Measurements from ENCODE around the gene CCDC178.
"Not testable (repeated sequence)": the region's sequence is repeated elsewhere in the genome, so short reads cannot be mapped to it uniquely, and the experiment has no call there.

The CCDC178 gene

DNA sequence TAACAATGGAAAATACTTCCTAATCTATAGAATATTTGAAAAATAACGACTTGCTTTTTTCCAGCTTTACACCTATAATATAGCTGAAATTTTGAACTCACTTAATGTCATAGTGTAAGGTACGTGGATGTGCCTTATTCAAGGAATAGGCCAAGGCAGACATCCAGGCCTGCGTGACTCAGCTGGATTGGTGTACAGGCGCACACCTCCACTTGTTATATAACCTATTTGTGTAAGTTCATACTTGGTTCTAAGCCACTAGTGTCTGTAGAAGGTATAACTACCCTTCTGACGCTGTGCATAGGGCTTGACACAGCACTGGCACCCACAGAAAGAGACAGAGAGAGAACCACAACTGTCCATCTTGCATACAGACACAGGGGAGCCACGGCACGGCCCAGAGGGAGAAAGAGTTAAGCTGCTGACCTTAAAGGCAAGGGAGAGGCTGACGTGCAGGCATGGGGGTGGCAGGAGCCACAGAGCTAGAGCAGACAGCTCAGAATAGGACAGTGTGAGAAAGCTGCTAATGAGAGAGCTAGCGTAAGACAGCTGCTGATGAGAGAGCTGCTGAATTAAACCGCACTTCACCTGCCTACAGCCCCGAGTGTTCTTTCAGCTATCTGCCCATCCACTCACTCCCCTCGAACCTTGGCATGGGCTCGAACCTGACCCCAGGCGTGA, 16.1 kb downstream of the CCDC178 start:
- no peak for TF ChIP-seq ZNF274 (IDR thresholded peaks at IDR 0.05; ENCODE audit: low read depth, low read length)
- no peak overlapping the region for H3K4me3 ChIP-seq (ENCODE audit: low read length)

DNA sequence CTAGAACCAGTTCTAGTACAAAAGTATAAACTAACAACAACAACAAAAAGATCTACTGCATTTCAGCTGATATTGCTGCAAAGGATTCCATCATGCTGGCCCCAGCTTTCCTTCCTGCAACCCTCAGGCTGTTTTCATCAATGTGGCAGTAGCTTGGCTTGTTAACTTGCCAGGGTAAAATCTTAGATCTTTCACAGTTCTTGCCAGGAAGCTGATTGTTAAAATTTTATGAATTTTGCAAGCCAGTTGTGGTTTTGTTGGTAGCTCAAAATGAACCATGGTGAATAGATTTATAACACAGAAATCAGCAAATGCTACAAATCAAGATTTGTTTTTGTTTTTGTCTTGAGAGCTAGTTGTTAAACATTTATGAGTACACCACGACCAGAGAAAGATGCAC, 19.3 kb downstream of the CCDC178 start:
- H3K4me3 ChIP-seq (ENCODE audit: low read length): no peak overlapping the region
- TF ChIP-seq ZNF274 (IDR thresholded peaks at IDR 0.05; ENCODE audit: low read depth, low read length): no peak

DNA sequence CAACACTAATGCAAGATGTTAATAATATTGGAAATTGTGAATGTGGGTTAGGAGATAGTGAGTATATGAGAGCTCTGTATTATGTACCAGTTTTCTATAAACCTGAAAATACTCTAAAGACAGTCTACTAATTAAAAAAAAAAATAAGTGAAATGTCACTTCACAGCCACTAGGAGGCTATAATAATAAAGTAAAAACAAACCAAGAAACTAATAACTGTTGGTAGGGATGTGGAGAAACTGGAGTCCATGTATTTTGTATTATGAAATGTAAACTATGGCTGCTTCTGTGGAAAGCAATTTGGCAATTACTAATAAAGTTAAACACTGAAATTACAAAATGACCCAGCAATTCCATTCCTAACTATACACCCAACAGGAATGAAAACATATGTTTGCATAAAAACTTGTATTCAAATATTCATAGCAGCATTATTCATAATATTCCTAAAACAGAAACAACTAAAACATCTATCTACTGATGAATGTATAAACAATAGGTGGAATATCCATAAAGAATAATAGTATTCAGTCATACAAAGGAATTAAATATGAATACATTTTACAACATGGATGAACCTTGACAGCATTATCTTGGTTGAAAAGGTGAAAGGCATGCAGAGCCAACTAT, 36.2 kb downstream of the CCDC178 start:
- no peak overlapping the region for H3K4me3 ChIP-seq (ENCODE audit: low read length)
- TF ChIP-seq ZNF274 (IDR thresholded peaks at IDR 0.05; ENCODE audit: low read depth, low read length): no peak

DNA sequence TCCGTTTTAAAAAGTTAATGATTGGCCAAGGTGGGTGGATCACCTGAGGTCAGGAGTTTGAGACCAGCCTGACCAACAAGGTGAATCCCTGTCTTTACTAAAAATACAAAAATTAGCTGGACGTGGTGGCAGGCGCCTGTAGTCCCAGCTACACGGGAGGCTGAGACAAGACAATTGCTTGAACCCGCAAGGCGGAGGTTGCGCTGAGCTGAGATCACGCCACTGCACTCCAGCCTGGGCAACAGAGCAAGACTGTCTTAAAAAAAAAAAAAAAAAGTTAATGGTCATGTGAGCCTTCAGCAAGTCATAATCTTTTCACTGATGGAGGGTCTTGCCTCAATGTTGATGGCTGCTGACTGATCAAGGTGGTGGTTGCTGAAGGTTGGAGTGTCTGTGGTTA, 41.6 kb downstream of the CCDC178 start:
- not testable (repeated sequence) for H3K4me3 ChIP-seq (ENCODE audit: low read length)

DNA sequence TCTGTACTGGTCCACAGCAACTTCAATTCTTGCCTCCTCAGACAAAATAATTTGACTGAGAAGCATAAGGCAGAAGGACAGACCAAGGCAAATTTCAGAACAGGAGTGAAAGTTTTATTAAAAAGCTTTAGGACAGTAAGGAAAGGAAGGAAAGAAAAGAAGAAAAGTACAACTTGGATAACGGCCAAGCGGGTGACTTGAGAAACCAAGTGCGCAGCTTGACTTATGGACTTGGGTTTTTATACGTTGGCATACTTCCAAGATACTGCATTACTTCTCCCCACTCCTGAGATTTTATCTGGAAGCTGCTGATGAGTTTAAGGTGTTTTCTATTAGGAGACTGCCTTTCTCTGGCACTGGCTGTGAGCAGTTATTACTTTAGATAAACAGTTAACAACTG, 64.7 kb downstream of the CCDC178 start:
- TF ChIP-seq ZNF274 (IDR thresholded peaks at IDR 0.05; ENCODE audit: low read depth, low read length): no peak
- no peak overlapping the region for H3K4me3 ChIP-seq (ENCODE audit: low read length)

DNA sequence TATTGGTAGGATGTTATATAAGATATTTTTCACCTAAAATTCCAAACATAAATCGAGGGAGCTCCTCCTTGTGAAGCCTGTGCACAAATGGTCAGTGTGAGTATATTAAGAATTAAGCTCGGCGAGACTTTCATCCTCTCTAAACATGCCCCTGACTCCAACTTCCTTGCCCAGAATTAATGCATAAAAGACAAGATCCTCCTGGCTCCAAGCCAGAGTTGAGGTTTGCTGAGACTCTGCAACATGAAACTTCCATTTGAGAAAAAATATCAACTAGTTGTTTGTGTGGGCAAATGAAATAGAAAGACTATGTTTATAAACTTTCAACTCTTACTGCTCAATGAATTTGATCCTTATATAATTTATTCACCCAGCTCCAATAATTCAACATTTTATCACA, 68.1 kb downstream of the CCDC178 start:
- TF ChIP-seq ZNF274 (IDR thresholded peaks at IDR 0.05; ENCODE audit: low read depth, low read length): no peak
- no peak overlapping the region for H3K4me3 ChIP-seq (ENCODE audit: low read length)

DNA sequence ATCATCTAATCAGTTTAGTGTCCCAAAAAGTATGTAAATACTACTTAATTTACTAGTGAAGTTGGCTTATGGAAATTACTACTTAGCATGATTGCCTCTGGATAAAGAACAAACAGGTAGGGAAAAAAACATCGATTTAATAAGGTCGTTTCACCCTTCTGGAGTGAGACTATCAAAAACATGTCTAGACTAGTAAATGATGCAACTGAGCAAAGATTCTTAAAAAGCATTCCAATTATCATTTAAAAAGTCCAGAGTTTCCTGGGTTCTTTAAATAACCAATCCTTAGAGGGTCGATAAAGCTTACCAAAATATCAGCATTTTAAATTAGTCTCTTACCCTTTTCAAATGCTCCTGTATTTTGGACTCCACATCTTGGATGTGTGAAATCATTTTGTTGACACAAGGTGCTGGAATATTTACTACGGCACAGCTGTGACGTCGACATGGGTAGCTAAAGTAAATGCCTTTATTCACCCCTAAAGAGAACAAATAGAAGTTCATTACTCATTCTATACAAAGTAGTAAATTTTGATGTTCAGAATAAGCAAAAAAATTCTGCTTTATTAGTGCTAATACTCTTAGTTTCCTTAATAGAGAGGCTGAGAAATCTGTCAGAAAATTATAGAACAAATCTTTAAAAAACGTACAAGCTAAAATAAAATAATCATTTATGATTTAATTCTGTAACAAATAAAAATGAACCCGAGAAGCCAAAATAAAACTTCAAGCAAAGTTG, 70.6 kb downstream of the CCDC178 start:
- no peak for TF ChIP-seq ZNF274 (IDR thresholded peaks at IDR 0.05; ENCODE audit: low read depth, low read length)
- H3K4me3 ChIP-seq (ENCODE audit: low read length): no peak overlapping the region

DNA sequence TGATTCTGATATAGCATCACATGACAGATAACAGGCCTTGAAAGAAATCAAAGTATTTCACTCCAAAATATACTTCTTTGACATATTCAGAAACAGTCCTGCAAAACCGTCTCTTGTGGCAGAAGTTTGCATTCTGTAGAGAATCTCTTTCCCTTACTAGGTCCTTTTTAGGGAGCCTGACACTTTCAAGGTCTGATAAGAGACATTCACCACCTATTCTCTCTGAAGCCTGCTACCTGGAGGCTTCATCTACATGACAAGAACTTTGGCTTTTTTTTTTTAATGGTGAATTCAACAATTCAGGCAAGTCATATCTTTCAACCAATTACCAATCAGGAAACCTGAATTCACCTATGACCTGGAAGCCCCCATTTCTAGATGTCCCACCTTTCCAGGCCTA, 83.8 kb downstream of the CCDC178 start:
- TF ChIP-seq ZNF274 (IDR thresholded peaks at IDR 0.05; ENCODE audit: low read depth, low read length): no peak
- H3K4me3 ChIP-seq (ENCODE audit: low read length): no peak overlapping the region

DNA sequence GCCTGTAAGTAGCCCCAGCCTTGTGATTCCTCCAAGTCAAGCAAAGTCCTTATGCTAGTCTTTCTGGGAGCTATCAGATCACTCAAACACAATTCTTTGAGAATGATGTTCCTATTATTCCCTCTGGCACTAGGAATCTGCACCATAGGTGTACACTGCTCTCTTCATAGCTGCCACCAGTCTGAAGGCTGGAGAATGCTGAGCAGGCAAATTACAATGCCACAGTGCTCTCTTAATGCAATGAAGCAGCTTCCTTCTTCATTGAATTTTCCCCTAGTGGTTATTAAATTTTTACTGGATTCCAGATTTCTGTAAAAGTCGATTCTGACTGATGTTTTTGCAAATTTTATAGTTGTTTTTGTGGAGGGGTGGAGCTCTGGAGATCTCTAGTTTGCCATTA, 84.8 kb downstream of the CCDC178 start:
- TF ChIP-seq ZNF274 (IDR thresholded peaks at IDR 0.05; ENCODE audit: low read depth, low read length): no peak
- H3K4me3 ChIP-seq (ENCODE audit: low read length): no peak overlapping the region

DNA sequence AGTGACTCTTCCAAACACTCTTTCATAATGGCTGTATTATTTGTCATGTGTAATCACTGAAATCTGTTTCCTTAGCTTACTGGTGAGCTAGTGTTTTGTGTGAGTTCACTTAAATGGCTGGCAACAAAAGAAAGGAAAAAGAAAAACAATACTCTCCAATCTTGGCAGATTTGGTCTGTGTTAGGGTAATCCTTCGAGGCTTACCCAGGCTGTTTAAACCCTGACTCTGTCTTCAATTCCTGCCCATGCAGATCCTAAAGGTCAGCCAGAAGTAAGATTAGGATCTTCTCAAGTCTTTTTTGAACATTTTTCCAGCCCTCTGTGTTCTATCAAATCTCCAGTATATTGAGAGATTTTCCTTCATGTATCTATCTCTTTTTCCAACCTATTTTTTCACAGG, 85.3 kb downstream of the CCDC178 start:
- no peak for TF ChIP-seq ZNF274 (IDR thresholded peaks at IDR 0.05; ENCODE audit: low read depth, low read length)
- H3K4me3 ChIP-seq (ENCODE audit: low read length): no peak overlapping the region

DNA sequence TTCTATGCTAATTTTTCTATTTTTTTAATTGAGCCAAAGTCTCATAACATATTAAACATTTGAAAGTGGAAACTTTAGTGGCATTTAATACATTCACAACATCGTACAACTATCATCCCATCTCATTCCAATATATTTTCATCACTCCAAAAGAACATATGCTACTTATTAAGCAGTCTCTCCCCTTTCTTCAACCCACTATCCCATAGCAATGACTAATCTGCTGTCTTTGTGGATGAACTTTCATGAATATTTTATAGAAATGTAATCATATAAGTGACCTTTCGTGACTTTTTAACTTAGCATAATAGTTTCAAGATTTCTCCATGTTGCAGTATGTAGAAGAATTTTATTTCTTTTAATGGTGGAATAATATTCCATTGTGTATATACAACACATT, 90.3 kb downstream of the CCDC178 start:
- no peak overlapping the region for H3K4me3 ChIP-seq (ENCODE audit: low read length)
- TF ChIP-seq ZNF274 (IDR thresholded peaks at IDR 0.05; ENCODE audit: low read depth, low read length): no peak

DNA sequence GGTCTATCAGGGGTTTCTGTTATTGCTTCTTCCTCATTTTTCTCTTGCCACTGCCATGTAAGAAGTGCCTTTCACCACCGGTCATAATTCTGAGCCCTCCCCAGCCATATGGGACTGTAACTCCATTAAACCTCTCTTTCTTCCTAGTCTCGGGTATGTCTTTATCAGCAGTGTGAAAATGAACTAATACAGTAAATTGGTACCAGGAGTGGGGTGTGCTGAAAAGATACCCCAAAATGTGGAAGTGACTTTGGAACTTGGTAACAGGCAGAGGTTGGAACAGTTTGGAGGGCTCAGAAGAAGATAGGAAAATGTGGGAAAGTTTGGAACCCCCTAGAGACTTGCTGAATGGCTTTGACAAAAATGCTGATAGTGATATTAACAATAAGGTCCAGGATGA, 100.8 kb downstream of the CCDC178 start:
- not testable (repeated sequence) for H3K4me3 ChIP-seq (ENCODE audit: low read length)

DNA sequence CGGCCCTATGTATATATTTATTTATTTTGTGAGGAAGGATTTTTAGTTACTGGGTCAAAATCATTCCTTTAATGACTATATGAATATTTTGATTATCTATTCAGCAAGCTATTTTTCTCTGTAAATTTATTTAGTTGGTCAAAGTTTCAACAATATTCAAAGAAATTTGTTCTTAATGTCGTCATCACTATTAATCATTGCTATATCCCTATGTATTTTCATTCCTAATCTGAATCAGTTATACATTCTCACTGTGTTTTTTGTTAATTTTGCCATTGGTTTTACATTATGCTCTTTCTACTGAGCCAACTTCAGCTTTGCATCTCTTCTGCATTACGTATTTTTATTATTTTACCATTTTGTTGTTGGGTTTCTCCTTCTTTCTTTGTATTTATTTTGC, 105.7 kb downstream of the CCDC178 start:
- no peak overlapping the region for H3K4me3 ChIP-seq (ENCODE audit: low read length)

DNA sequence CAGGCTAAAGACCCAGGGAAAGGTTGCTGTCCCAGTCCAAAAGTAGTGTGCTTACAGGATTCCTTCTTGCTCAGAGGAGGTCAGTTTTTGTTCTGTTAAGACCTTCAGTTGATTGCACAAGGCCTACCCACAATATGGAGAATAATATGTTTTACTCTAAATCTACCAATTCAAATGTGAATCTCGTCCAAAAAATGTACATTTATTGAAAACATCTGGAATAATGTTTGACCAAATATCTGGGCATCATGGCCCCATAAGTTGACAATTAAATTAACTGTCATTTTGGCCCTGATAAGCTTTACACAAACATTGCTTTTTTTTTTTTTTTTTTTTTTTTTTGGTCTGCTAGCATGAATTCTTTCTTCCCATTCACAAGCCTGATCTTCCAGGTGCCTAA, 109.8 kb downstream of the CCDC178 start:
- no peak overlapping the region for H3K4me3 ChIP-seq (ENCODE audit: low read length)
- no peak for TF ChIP-seq ZNF274 (IDR thresholded peaks at IDR 0.05; ENCODE audit: low read depth, low read length)

More for the DNA sequence above, 105.7 kb downstream of the CCDC178 start:
- TF ChIP-seq ZNF274 (IDR thresholded peaks at IDR 0.05; ENCODE audit: low read depth, low read length): no peak

DNA sequence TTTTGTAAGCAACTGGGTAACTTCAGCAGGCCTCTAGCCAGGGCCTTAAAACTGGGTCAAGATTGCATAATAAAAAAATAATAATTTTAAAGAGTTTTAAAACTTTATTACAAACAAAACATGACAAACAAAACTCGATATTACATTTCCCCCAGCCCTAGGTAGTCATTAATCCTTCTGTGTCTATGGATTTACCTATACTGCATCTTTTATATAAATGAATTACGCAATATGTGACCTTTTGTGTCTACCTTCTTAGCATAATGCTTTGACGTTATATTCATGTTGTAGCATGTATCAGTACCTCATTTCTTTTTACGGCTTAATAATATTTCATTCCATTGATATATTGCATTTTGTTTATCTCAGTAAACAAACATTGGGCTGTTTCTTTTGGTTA, 113.5 kb downstream of the CCDC178 start:
- no peak for TF ChIP-seq ZNF274 (IDR thresholded peaks at IDR 0.05; ENCODE audit: low read depth, low read length)
- no peak overlapping the region for H3K4me3 ChIP-seq (ENCODE audit: low read length)

Measured in GM08714 (cell line).